HTR-8/SVneo (cell line): ENCODE results near the gene TAOK1.

Experiments used
- DNase-seq: peaks from one replicate; pipeline ENCODE4 v3.0.0; 2011; ENCODE audit warnings: low spot score, mixed read lengths; ENCODE audit not compliant: insufficient read length
- FAIRE-seq: peaks from 2 replicates; lab custom pipeline; 2011; peaks lifted over from hg19 to GRCh38; lab: Jason Lieb, UNC

TAOK1 gene

GRCh38 chr17:29591146-29591736, 201.1 kb downstream of the TAOK1 start:
- FAIRE-seq: no peak

GRCh38 chr17:29591737-29592608, 201.8 kb downstream of the TAOK1 start:
- FAIRE-seq (peak; percentile 92), DNase-seq (peak; percentile 92)

More at GRCh38 chr17:29591146-29591736, 201.1 kb downstream of the TAOK1 start:
- DNase-seq: peak; percentile 80

GRCh38 chr17:29592850-29593551, 202.8 kb downstream of the TAOK1 start, which contains the start of gene ANKRD13B:
Gene ANKRD13B, plus strand, starts transcription at chr17:29593132. Its CDS starts 490 bp downstream, at chr17:29593622.
- no peak for FAIRE-seq
- peak; percentile 63 for DNase-seq

- peak; percentile 35 for DNase-seq
- FAIRE-seq: no peak
Measured at GRCh38 chr17:29593591-29594518, 203.7 kb downstream of the TAOK1 start.

GRCh38 chr17:29594519-29595090, 204.4 kb downstream of the TAOK1 start:
- DNase-seq: no peak
- FAIRE-seq: no peak

- DNase-seq: no peak
- FAIRE-seq: no peak
Measured at GRCh38 chr17:29595107-29595942, 205.2 kb downstream of the TAOK1 start.

GRCh38 chr17:29595943-29596774, 206.0 kb downstream of the TAOK1 start:
- DNase-seq: no peak
- FAIRE-seq: no peak

GRCh38 chr17:29596811-29597210, 206.6 kb downstream of the TAOK1 start:
- no peak for DNase-seq
- FAIRE-seq: no peak

GRCh38 chr17:29597361-29598172, 207.4 kb downstream of the TAOK1 start:
- DNase-seq (no peak), FAIRE-seq (no peak)
